GM10266 (cell line): ENCODE data around the gene MC5R.

Source experiments
- DNase-seq: peaks from one replicate; pipeline ENCODE4 v3.0.0; 2012; ENCODE audit errors: extremely low spot score
- TF ChIP-seq, protein P1 (sequence below): IDR thresholded peaks from 2 replicates; pipeline ENCODE4 v1.5.1; 2012; ENCODE audit warnings: mild to moderate bottlenecking, low read depth; ENCODE audit not compliant: control insufficient read depth, insufficient read depth; ENCODE audit errors: missing control alignments

MC5R gene

DNA sequence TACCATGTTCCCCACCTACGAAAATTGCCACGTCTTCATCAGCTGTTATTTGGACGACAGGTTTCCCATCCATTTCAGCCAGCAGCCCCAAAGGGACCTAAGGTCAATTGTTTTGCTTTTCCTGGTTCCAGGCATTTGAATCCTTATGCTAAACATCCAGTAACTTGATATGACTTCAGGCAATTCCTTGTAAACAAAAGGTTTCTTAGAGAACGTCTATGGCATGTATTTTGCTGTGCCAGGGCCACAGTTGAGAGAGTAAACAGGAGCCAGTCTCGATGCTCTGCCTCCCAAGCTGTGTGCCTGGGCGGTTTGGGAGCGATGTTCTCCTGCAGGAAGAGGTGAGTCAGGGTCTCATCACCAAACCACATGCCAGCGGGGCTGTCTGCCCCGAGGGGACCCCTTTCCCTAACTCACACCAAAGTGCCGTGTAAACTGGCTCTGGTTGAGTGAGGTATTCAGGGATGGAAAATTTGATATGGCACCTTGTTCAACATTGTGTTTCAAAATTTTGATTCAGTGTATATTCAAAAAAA lies 12.9 kb upstream of the MC5R start:
- DNase-seq, result no peak
- TF ChIP-seq, protein P1, sequence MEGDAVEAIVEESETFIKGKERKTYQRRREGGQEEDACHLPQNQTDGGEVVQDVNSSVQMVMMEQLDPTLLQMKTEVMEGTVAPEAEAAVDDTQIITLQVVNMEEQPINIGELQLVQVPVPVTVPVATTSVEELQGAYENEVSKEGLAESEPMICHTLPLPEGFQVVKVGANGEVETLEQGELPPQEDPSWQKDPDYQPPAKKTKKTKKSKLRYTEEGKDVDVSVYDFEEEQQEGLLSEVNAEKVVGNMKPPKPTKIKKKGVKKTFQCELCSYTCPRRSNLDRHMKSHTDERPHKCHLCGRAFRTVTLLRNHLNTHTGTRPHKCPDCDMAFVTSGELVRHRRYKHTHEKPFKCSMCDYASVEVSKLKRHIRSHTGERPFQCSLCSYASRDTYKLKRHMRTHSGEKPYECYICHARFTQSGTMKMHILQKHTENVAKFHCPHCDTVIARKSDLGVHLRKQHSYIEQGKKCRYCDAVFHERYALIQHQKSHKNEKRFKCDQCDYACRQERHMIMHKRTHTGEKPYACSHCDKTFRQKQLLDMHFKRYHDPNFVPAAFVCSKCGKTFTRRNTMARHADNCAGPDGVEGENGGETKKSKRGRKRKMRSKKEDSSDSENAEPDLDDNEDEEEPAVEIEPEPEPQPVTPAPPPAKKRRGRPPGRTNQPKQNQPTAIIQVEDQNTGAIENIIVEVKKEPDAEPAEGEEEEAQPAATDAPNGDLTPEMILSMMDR, result no peak

DNA sequence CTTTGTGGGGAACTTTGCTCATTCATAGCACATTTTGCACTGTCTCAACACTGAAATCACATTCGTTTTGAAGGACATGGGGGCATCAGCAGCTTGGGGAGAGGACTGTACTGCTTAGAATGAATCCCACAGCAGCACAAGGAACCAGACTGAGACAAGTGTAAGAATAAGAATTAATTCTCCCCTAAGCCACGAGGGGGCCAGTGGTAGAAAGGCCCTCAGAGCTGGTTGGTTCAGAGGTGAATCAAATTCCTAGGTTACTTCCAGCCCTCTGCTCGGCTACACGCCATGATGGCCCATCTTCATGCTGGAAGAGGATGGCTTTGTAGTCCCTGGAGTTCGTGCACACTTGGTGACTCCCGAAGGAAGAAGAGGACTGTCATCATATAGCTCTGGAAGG lies 12.0 kb upstream of the MC5R start:
- TF ChIP-seq, protein P1, result no peak
- no peak for DNase-seq

DNA sequence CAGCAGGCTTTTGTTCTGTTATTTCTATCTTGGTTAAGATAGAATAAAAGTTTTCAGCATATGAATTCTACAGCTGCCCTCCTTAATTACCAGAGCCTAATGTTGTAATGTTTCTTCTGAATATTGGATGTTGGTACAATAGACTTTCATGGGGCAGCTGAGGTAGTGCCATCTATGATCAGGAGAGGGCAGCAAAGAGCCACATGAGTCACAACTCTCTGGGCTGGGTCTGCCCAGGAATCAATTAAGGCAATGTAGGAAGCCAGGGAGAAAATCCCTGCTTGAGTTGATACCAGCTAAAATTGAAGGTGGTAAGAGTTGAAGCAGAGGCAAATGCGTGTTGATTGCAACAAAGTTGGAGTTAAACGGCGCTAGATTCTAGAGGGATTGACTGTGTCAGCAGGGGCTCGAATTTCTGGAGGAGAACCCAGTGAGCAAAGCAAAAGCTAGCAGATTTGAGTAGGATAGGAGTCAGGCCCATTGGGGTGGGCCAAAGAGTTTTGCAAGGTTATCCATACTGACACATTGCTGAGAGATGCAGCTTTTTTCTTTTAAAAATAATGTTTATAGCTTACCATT lies 10.6 kb upstream of the MC5R start:
- peak; percentile 75 for DNase-seq
- TF ChIP-seq, protein P1, result peak; percentile 81

DNA sequence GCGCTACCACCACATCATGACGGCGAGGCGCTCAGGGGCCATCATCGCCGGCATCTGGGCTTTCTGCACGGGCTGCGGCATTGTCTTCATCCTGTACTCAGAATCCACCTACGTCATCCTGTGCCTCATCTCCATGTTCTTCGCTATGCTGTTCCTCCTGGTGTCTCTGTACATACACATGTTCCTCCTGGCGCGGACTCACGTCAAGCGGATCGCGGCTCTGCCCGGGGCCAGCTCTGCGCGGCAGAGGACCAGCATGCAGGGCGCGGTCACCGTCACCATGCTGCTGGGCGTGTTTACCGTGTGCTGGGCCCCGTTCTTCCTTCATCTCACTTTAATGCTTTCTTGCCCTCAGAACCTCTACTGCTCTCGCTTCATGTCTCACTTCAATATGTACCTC lies 2.3 kb downstream of the MC5R start:
- DNase-seq, result no peak
- TF ChIP-seq, protein P1, result no peak

DNA sequence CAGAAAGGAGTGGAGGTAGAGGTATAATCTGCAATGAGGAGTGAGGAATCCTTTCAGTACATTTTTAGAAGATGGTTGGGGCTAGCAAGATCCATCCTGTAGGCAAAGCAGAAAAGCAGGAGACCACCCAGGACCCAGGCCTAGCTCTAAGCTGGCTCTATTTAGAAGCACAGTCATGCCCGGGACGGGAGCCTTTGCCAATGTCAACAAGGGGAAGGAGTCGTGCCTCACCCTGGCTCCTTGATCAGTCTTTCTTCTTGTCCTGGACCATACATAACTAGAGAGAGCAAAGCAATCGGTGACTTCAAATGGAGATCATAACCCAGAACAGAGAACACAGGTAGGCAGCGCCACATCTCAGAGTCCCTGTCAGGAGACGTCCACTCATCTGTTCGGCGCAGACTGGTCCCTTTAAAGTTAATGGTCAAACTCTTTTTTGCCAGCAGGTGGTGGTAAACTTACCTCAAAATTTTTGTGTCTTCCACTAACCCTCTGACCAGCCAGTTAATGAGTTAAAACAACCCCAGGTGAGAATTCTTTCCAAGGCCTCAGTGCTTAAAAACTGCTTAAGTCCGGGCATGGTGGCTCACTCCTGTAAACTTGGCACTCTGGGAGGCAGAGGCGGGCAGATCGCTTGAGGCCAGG lies 8.0 kb downstream of the MC5R start:
- no peak for DNase-seq
- TF ChIP-seq, protein P1, result no peak

DNA sequence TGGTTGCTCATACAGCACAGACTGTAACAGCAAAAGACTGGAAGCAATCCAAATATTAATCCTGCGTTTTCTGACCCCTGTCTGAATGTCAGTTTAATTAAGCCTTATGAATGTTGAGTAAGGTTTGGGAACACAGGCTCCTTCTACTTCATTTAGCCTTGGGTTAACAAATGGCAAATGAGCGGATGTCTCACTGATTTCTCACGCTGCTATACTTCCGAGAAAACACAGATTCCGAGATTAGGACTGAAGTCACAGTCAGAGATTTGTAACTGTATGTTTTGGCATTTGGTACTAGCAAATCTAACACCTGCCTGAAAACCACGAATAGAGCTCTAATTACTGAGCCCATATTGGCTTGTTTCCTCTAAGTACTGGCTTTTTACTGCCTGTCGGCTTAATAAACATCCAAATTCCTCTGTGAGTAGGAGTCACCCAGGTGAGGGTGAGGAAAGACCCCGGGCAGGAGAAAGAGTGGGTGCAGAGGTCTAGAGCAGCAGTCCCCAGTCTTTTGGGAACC lies 10.6 kb downstream of the MC5R start:
- no peak for DNase-seq
- TF ChIP-seq, protein P1, result no peak

DNA sequence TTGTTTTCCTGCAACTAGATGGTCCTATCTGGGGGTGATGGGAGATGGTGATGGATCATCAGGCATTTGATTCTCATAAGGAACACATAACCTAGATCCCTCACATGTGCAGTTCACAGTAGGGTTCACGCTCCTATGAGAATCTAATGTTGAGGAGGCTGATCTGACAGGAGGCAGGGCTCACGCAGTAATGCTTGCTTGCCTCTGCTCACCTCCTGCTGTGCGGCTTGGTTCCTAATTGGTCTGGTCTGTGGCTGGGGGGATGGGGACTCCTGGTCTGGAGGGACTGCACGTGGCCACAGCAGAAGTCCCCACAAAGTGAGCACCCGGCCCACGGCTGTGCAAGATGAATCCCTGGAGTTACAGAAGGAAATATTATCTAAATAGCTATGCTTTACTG lies 11.3 kb downstream of the MC5R start:
- DNase-seq, result no peak
- TF ChIP-seq, protein P1, result no peak
